PC-3 (cell line): ENCODE results near the gene PRELID1. TPM values are rescaled to one million over a fixed set of nuclear protein-coding genes. Genes with fewer than 3 reads are reported as not detected.
A peak's percentile ranks its signal among the peaks of the same experiment; 100 is the strongest.

ENCODE experiments used
- ATAC-seq: fragments of 200-7000 bp; cut with Tn5 transposase; 2 replicates; pipeline ENCODE4 v1.9.1; 2020; ENCODE audit warnings: mild to moderate bottlenecking, moderate library complexity
- BruUV-seq: library from RNA; stranded (reverse); fragments of 400-500 nt; replicated peaks from 2 replicates; lab custom pipeline; 2021; lab: Mats Ljungman, UMichigan
- CTCF ChIA-PET: fragments of 300-600 bp; sonication (Branson Sonifier 250); formaldehyde crosslinking; loops from one replicate; lab custom pipeline; 2022; ENCODE audit warnings: antibody characterized with exemption; lab: Charles Lee
- POLR2A ChIA-PET: fragments of 300-600 bp; sonication (Branson Sonifier 250); formaldehyde crosslinking; loops from one replicate; lab custom pipeline; 2022; ENCODE audit warnings: antibody characterized with exemption; ENCODE audit not compliant: unreplicated experiment; lab: Charles Lee
- DNase-seq: peaks from one replicate; pipeline ENCODE4 v3.0.0-alpha.2; 2015
- H2AFZ ChIP-seq: fragments of 300-600 bp; sonication (generic); 2 replicates; pipeline ENCODE4 v1.6.0; 2016; ENCODE audit warnings: antibody characterized with exemption, low read length
- H3F3A ChIP-seq: fragments of 300-600 bp; sonication (generic); one replicate; pipeline ENCODE4 v1.6.0; 2017; ENCODE audit warnings: antibody characterized with exemption, low read length, control low read depth, mild to moderate bottlenecking; ENCODE audit not compliant: unreplicated experiment
- H3K27ac ChIP-seq: fragments of 300-600 bp; sonication (generic); 2 replicates; pipeline ENCODE4 v1.5.1; 2016; ENCODE audit warnings: mild to moderate bottlenecking, low read length
- H3K27me3 ChIP-seq: fragments of 300-600 bp; sonication (generic); 2 replicates; pipeline ENCODE4 v1.6.1; 2016; ENCODE audit warnings: low read length, mixed read lengths
- H3K36me3 ChIP-seq: fragments of 300-600 bp; sonication (generic); 2 replicates; pipeline ENCODE4 v1.6.1; 2016; ENCODE audit warnings: low read depth, mixed run types, low read length, mixed read lengths
- H3K4me1 ChIP-seq: fragments of 300-600 bp; sonication (generic); 2 replicates; pipeline ENCODE4 v1.5.1; 2016; ENCODE audit warnings: low read length; ENCODE audit not compliant: insufficient read depth
- H3K4me2 ChIP-seq: fragments of 300-600 bp; sonication (generic); 2 replicates; pipeline ENCODE4 v1.6.0; 2016; ENCODE audit warnings: low read length
- H3K4me3 ChIP-seq: fragments of 300-600 bp; sonication (generic); 2 replicates; pipeline ENCODE4 v1.5.1; 2016; ENCODE audit warnings: mild to moderate bottlenecking, low read length, mixed read lengths
- H3K79me2 ChIP-seq: fragments of 300-600 bp; sonication (generic); 2 replicates; pipeline ENCODE4 v1.6.1; 2017; ENCODE audit warnings: low read length, mixed read lengths
- H3K9ac ChIP-seq: fragments of 300-600 bp; sonication (generic); 2 replicates; pipeline ENCODE4 v1.6.0; 2016; ENCODE audit warnings: mild to moderate bottlenecking, low read length
- H3K9me2 ChIP-seq: fragments of 300-600 bp; sonication (generic); replicated peaks from 2 replicates; pipeline ENCODE4 v1.6.1; 2016; ENCODE audit warnings: mixed run types, low read length, mixed read lengths
- H3K9me3 ChIP-seq: fragments of 300-600 bp; sonication (generic); 2 replicates; pipeline ENCODE4 v1.6.1; 2016; ENCODE audit warnings: low read length, mixed read lengths
- H4K20me1 ChIP-seq: fragments of 300-600 bp; sonication (generic); 2 replicates; pipeline ENCODE4 v1.6.1; 2016; ENCODE audit warnings: low read length, mixed read lengths
- CTCF ChIP-seq: fragments of 300-600 bp; sonication (generic); conservative IDR thresholded peaks from 2 replicates; pipeline ENCODE4 v1.5.1; 2017; ENCODE audit warnings: antibody characterized with exemption, low read depth, mild to moderate bottlenecking, low read length
- EZH2 ChIP-seq: fragments of 300-600 bp; sonication (generic); IDR thresholded peaks from one replicate; pipeline ENCODE4 v1.6.1; 2017; ENCODE audit warnings: antibody characterized with exemption, mild to moderate bottlenecking, low read length; ENCODE audit not compliant: unreplicated experiment
- EZH2phosphoT487 ChIP-seq: fragments of 300-600 bp; sonication (generic); IDR thresholded peaks from 2 replicates; pipeline ENCODE4 v1.6.1; 2018; ENCODE audit warnings: mild to moderate bottlenecking, antibody characterized with exemption, low read length, borderline replicate concordance
- intact Hi-C: fragments of 100-400 bp; cut with micrococcal nuclease; formaldehyde crosslinking; loops from 2 replicates; pipeline ENCODE4 v1.9.0; 2023
- total RNA-seq: library from RNA; depleted of rRNA; stranded (reverse); fragments of >200 nt; gene quantifications from 2 replicates; pipeline ENCODE4 v1.2.3, GENCODE V29; 2014

The PRELID1 gene
- total RNA-seq, 1 experiment from 2014 or later = 505 TPM

- H3K79me2 ChIP-seq = peaks cover 24% of the 10 kb centered on the region
- ATAC-seq (no peak), DNase-seq (no peak)
- peak overlapping the region; percentile 92 for H3K27ac ChIP-seq
- H3K9me3 ChIP-seq = no peaks in the 10 kb centered on the region
- ChIA-PET POLR2A (no interaction called here), CTCF (interaction anchor here (0.7 kb wide), 1 partner anchor 29 kb away, joined by 3 read pairs; no protein-coding TSS in a partner anchor)
- H3K9ac ChIP-seq = no peak overlapping the region
- no peak overlapping the region for H3K4me2 ChIP-seq
- H3K9me2 ChIP-seq = no peaks in the 10 kb centered on the region
- peaks cover 37% of the 10 kb centered on the region for H3K4me1 ChIP-seq
- no peaks in the 10 kb centered on the region for H3K27me3 ChIP-seq
- no peak for TF ChIP-seq EZH2phosphoT487
- no peak for TF ChIP-seq CTCF
- TF ChIP-seq EZH2 = no peak
- no peak overlapping the region for H3K4me3 ChIP-seq
- intact Hi-C loops = loop anchor here (5.0 kb wide), 2 partner anchors 167 to 198 kb away; partner anchors contain the start of genes NSD1 and PDLIM7
- H2AFZ ChIP-seq = no peak overlapping the region
- H3K36me3 ChIP-seq = peaks cover 11% of the 10 kb centered on the region; the same call in 1 of the 2 replicates
- peaks cover 10% of the 10 kb centered on the region for H4K20me1 ChIP-seq
- BruUV-seq = no TSS peak
- H3F3A ChIP-seq = peaks cover 19% of the 10 kb centered on the region
Observed at GRCh38 chr5:177299697-177300096, 3.9 kb upstream of the PRELID1 start.

GRCh38 chr5:177300236-177300880 lies 3.2 kb upstream of the PRELID1 start:
- no peaks in the 10 kb centered on the region for H3K9me2 ChIP-seq
- peak overlapping the region; percentile 25; the same call in 1 of the 2 replicates for H3K4me3 ChIP-seq
- BruUV-seq = no TSS peak
- no peak overlapping the region for H2AFZ ChIP-seq
- no peaks in the 10 kb centered on the region for H3K9me3 ChIP-seq
- H3F3A ChIP-seq = peaks cover 19% of the 10 kb centered on the region
- H3K27ac ChIP-seq = peak overlapping the region; percentile 92
- peaks cover 6% of the 10 kb centered on the region; the same call in 1 of the 2 replicates for H3K36me3 ChIP-seq
- peaks cover 44% of the 10 kb centered on the region for H3K4me1 ChIP-seq
- H3K79me2 ChIP-seq = peaks cover 30% of the 10 kb centered on the region
- H3K27me3 ChIP-seq = no peaks in the 10 kb centered on the region
- DNase-seq (peak; percentile 56), ATAC-seq (no peak; the same call in 1 of the 2 replicates)
- H4K20me1 ChIP-seq = peaks cover 17% of the 10 kb centered on the region
- peak overlapping the region; percentile 62 for H3K4me2 ChIP-seq
- ChIA-PET POLR2A (no interaction called here), CTCF (interaction anchor here (0.7 to 1.8 kb wide), 3 partner anchors 30 to 188 kb away, joined by 3 to 5 read pairs (median 4); no protein-coding TSS in a partner anchor)
- intact Hi-C loops = loop anchor here (5.0 kb wide), 2 partner anchors 168 to 197 kb away; partner anchors contain the start of genes NSD1 and PDLIM7
- TF ChIP-seq CTCF (peak; percentile 43), EZH2phosphoT487 (no peak), EZH2 (no peak)
- peak overlapping the region; percentile 63 for H3K9ac ChIP-seq
